CD4-positive, alpha-beta T cell treated with Interleukin-1 beta for 1 hour (primary cell): Measurements from ENCODE around the gene RHEBL1.
A peak's percentile ranks its signal among the peaks of the same experiment; 100 is the strongest.

ENCODE experiments used
- DNase-seq, 2 donors: peaks; one replicate each; pipeline ENCODE4 v3.0.0-alpha.2; 2020 to 2022

The RHEBL1 gene

GRCh38 chr12:49036029-49036428, 33.8 kb downstream of the RHEBL1 start:
- DNase-seq, result no peak

DNA sequence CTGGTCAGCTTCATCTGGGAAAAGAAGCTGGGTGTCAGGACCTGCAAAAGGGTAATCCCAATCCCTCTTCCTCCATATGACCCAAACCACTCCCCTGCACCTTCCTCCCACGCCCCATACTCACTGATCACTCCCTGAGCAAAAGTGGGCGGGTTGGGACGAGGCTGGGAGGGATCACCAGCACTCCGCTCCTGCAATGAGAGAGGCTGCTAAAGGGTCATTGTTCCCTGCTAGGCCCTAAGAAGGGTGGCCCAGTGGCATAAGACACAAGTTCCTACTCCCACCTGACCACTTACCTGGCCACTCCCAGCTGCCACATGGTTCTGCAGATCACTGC, 35.5 kb downstream of the RHEBL1 start:
- no peak for DNase-seq

DNA sequence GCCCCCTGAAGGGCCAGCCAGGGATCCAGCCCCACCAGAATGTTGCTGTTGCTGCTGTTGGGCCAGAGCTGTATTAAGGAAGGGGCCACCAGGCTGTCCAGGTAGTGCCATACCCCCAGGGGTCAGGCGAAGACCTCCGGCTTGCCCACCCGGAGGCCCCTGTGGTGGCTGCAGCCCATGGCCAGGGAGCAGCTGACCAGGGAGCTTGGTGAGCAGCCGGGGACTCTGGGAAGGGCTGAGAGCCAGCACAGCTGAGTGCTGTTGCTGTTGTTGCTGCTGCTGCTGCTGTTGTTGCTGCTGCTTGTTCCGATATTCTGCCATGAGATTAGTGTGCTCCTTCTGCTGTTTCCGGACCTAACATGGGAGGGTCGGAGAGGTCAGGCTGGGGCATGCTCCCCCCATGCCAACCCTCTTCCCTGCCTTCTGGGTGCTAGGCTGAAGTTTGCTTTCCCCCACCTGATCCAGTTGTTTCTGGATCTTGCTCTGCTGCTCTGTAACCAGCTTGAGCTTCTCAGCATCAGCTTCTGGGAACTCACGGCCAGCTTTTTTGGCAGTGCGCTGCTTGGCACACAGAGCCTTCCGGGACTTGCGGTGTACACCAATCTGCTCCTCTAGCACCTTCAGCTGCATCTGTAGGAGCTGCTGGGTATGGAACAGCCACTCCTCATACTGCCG, 36.0 kb downstream of the RHEBL1 start:
- no peak for DNase-seq

DNA sequence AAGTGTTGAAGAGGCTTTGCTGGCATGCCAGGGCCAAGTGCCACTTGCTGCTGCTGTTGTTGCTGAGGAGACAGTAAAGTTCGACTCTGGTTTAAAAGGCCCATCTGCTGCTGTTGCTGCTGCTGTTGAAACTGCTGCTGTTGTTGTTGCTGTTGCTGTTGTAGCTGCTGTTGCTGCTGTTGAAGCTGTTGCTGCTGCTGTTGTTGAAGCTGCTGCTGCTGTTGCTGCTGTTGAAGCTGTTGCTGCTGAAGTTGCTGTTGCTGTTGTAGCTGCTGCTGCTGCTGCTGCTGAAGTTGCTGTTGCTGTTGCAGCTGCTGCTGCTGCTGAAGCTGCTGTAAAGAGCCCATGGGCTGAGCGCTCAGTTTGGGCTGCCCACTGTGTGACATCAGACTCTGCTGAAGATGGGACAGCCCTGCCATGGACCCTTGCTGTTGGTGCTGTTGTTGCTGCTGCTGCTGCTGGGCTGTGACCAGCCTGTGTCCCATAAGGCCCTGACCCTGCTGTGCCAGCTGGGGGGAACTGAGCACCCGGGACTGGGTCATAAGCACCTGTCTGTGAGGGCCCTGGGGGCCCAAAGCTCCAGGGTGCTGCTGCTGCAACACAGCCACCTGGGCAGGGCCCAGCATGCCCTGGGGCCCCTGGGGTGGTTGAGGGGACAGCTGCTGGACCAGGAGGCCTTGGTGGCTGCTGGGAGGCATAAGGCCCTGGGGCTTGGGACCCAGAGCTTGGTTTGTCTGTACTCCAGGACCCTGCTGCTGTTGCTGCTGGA, 36.9 kb downstream of the RHEBL1 start:
- no peak for DNase-seq

- DNase-seq, result no peak
Observed at GRCh38 chr12:49032276-49032675, 37.5 kb downstream of the RHEBL1 start.

DNA sequence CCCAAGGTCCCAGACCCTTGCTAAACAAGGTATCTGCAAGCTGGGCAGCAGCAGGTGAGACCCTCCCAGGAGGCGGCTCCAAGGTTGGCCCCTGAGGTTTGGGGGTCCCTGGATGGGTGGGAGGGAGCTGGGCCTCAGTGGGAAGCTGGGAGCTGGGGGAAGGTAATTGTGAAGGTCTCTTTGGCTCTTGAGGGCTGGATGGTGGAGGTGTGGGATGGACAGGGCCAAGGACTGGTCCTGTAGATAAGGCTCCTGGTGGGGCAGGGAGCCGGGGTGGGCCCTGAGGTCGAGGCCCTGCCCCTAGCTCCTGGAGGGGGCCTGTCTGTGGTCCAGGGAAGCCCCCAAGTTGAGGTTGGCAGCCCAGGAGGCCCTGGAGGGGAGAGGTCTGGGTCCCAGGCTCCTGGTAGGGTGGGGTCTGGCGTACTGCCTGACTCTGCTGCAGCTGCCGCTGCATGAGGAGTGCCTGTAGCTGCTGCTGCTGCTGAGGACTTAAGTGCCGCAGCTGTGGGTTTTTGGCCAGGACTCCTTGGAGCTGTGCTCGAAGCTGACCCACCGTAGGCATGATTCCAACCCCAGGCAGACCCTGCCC, 38.1 kb downstream of the RHEBL1 start:
- no peak for DNase-seq

DNA sequence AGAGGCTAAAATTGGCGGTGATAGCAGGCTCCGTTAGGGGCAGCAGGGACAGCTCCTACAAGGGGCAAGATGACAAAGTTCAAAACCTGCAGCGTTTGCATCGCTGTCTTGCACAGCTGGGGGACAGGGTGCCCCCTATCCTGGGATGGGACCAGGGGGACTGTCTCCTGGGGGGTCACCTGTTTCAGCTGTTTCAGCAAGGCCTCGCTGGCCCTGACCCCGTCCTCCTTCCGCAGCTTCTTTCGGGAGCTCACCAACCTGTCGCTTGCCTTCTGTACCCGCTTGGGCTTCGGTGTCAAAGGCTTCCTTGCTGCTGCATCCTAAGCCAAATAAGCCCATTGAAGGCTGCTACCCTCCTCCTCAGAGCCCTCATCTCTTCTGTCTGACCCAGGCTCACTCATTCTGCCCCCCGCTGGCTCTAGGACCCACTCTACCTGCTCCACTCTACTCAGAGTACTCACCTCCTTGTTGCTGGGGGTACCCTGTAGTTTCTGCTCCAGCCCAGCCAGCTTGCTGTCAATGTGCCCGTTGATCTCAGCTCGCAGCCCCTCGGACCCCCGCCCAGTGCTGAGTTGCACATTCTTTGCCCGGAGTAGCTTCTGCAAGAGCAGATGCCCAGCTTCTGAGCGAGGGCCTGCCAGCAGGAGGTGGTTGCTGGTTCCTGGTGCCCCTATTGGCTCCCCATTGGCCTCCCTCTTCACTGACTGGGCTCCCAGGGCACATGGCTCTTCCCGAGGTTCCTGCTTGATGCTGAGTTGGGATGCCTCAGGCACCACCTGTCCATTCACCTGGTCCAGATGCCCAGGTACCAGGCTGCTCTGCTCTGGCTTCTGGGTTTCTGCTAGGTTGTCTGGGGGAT, 38.8 kb downstream of the RHEBL1 start:
- DNase-seq, result no peak

- no peak for DNase-seq
Observed at GRCh38 chr12:49030119-49030518, 39.7 kb downstream of the RHEBL1 start.

DNA sequence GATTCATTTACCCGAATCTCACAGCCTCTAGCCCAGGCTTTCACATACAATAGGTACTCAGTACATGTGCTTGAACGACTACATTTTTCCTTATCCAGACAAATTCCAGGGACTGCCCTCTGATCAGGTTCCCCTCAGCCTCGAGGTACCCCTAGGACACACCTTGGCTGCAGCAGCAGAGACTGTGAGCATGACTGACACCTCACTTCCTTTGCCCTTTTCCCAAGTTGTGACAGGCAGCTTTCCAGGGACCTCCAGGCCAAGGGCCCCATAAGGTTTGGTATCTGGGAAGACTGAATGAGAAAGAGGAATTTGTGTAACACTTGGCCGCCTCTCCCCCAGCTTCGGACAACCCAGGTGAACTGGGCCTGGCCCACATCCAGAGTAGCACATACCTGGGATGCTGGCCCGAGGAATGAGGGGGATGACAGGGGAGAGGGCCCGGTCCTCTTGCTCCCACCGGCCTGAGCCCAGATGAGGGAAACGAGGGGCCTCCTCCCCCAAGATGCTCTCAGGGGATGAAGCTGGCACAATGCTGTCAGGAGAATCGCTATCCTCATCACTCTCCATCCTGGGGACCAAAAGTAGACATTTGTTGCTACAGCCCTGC, 41.0 kb downstream of the RHEBL1 start:
- DNase-seq, result no peak

GRCh38 chr12:49027846-49028555, 41.8 kb downstream of the RHEBL1 start:
- DNase-seq, result no peak

GRCh38 chr12:49026678-49027480, 42.9 kb downstream of the RHEBL1 start:
- no peak for DNase-seq

DNA sequence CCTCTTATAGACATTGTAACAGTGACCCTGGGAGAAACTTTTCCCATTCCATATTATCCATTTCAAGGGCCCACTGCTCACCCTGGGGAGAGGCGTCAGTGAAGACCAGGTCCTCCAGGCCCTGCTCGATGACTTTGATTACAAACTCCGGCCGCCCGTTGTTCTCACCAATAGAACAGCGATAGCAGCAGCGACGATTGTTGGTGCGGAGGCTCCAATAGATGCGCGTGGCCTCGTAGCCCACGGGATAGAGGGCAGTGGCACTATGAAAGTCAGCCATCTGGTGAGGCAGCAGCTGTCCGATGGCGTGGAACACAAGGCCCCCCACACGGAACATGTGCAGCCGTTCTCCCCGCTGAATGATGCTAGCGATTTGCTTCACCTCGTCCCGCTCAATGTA, 43.7 kb downstream of the RHEBL1 start:
- DNase-seq, result no peak

DNA sequence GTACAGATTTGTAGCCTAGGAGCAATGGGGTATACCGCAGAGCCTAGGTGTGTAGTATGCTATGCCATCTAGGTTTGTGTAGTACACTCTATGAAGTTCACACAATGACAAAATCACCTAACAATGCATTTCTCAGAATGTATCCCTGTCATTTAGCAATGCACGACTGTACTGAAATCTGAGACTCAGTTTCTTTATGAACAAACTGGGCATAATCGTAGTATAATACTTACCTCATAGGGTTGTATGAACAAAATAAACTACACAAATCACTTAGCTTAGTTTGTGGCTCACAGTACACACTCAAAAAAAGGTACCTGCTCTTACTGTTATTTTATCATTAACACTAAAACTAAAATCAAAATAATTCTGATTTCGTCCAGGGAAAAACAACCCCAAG, 44.3 kb downstream of the RHEBL1 start:
- no peak for DNase-seq

DNA sequence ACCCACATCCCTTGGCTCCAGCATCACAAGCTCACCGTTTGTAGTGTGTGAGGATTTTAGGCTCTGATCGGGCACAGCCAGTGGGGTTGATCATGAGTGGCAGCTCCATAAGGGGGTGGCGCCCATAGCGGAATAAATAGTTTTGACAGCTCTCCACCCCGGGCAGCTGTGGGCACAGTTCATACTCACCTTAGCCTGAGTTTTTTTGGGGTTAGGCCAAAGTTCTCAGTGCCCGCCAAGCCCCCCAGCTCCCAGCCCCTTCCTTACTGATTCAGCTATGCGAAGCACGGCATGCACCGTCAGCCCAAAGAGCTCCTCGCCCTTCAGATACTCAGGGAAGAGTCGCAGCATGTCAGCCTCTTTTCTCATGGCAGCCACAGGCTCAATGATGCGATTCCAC, 45.2 kb downstream of the RHEBL1 start:
- no peak for DNase-seq

- no peak for DNase-seq
Observed at GRCh38 chr12:49023812-49024211, 46.0 kb downstream of the RHEBL1 start.

DNA sequence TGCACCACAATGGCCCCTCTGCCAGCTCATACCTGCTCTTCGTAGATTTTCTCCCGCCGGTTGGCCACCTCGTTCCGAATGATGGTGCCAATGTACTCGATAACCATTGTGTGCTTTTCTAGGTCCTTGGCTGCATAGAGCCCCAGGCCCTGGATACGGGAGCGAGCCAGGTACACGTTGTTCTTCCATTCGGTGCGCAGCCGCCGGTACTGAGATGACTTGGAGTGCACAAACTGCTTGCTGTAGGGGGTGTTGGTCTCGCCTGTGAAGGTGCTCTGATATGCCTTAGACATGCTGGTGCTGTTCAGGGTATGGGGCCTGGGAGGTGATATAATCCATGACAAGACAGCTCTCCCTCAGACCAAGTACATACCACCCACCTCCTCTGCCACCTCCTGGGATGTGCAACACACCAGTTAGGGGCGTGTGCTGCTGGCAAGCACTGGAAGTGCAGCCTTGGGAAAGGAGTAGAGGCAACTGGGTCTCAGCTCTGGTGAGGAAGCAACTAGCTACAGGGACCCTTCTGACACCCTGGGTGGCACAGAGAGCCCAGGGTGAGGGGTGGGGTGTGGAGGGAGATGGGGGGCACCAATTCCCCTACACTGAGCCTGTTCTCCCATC, 47.1 kb downstream of the RHEBL1 start:
- DNase-seq, result no peak

- no peak for DNase-seq
Observed at GRCh38 chr12:49021292-49021915, 48.4 kb downstream of the RHEBL1 start.

DNA sequence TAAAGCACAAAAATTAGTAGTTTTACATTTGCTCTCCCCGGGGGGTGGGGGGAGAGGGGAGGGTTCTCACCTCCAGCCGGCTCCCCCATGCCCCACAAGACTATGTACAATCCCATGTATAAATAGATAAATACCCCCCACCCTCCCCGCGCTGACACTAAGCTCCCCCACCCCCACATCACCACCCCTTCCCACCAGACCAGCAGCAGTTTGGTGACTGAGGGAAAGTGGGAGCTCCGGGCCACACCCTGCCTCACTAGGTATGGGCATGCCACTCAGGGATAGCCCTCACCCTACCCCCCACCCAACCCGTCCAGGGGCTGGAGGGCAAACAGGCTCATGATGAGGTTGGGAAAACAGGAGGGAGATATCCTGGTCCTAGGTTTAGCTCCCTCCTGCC, 49.3 kb downstream of the RHEBL1 start:
- DNase-seq, result no peak

- DNase-seq, result peak; percentile 62 to 65
Observed at GRCh38 chr12:49019443-49020324, 50.1 kb downstream of the RHEBL1 start.

DNA sequence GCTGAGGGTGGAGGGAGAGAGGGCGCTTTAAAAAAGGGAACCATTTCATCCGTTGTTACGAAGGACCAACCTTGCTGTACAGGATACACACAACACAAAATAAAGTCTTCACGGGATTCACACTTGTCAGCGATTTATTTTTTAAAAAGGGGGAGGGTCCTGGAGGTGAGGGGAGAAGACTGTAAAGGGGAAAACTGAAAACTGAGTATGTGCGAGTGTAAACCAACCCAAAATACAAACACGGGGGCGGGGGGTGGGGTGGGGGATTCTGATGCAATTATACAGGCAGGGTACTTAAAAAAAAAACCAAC, 50.7 kb downstream of the RHEBL1 start:
- no peak for DNase-seq
